ENCODE measurements around the gene TEX52.
A peak's percentile ranks its signal among the peaks of the same experiment; 100 is the strongest.
"Not testable (repeated sequence)": the region's sequence is repeated elsewhere in the genome, so short reads cannot be mapped to it uniquely, and the experiment has no call there.

The TEX52 gene

GRCh38 chr12:2857021-2857431 is at the start of gene TEX52:
TEX52 (minus strand) TSS chr12:2857039; CDS start chr12:2857026, 13 bp downstream.
- DNase-seq: no peak

DNA sequence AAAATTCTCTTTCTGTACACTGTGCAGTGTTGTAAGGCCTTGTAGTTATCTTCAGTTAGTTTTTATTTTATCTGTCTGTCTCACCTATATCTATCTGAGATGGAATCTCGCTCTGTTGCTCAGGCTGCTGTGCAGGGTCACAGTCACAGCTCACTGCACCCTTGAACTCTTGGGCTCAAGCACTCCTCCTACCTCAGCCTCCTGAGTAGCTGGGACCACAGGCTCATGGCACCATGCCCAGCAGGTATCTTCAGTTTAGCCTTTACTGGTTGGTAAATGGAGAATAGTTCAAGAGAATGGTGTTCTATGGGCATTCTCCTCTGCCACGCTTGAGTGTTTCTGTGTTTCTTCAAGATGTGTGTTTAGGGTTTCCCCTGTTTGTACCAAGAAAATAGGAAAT is 47.4 kb upstream of the TEX52 start:
- DNase-seq: no peak

DNA sequence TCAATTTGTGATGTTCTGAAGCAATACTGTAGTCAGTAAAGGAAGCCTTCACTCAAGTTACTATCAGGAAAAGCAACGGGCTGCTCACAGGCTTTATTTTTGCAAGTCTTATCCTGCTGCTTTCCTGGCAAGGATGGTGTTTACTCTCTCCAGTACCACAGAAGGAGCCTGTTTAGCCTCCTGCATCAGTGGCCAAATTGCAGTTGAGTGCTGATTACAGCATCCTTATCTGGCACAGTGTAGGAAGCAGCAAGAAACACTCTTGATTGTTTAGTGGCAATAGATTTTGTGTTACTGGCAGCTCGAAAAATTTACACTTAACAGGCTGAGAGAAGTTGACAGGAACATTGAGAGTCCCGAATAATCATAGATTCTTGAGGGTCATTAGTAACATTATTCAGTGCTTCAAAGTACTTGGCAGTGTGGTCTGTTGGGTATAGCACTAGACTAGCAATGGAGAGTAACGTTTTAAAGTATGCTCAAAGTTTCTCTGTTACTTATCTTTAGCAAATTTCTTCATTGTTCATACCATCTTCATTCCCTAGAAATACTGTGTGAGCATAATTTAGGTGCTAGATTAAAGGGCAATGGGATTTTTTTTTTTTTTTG is 45.5 kb upstream of the TEX52 start:
- no peak for DNase-seq

GRCh38 chr12:2900642-2901041 is 43.8 kb upstream of the TEX52 start:
- DNase-seq: no peak

DNA sequence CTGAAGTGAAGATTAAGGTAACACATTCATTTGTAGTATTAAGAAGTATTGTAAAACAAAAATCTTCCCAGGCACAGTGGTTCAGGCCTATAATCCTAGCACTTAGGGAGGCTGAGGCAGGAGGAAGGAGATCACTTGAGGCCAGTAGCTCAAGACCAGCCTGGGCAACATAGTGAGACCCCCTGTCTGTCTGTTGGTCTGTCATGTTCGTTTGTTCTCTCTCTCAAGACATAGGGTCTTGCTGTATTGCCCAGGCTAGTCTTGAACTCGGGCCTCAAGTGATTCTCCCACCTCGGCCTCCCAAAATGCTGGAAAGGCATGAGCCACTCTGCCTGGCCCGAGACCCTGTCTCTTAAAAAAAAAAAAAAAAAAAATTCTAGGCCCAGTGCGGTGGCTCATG is 40.6 kb upstream of the TEX52 start:
- DNase-seq: no peak

- no peak for DNase-seq
Observed at GRCh38 chr12:2895511-2895910, 38.7 kb upstream of the TEX52 start.

- DNase-seq: no peak
Observed at GRCh38 chr12:2895051-2895451, 38.2 kb upstream of the TEX52 start.

GRCh38 chr12:2893007-2893406 is 36.2 kb upstream of the TEX52 start:
- no peak for DNase-seq

- no peak for DNase-seq
Observed at GRCh38 chr12:2892246-2892645, 35.4 kb upstream of the TEX52 start.

DNA sequence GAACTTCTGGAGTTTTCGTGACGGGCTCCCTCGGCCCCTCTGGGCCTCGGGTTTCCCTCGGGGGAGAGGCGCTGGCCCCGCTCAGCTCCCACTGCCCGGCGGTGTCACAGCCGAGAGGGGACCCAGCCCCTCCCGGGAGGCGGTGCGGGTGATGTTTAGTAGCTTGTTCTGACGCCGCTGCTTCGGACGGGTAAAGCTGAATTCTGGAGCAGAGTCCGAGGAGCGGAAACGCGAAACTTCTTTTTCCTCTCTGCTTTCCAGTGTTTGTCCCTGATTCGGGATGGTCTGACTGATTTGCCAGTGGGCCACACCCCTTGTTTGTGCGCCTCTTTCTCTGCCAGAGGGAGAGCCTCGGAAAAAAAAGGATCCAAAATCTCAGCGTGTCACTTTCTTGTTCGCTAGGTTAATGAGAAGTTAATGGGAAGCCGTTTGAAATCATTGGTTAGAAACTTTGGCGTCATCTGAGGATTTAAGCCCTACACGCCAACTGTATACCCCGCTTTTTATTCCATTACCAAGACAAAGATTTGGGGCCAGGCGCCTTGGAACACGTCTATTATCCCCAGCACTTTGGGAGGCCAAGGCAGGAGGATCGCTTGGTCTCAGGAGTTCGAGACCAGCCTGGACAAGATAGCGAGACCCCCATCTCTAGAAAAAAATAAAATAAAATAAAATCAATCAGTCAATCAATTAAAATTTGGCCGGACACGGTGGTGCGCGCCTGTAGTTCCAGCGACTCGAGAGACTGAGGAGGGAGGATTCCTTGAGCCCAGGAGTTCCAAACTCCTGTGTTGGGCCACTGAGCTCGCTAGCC is 34.6 kb upstream of the TEX52 start:
- DNase-seq: no peak

GRCh38 chr12:2890388-2891239 is 33.8 kb upstream of the TEX52 start, which contains the start of gene TULP3:
TULP3 (plus strand) TSS chr12:2890891; CDS start chr12:2890948, 57 bp downstream.
- peak; percentile 98 for DNase-seq

- DNase-seq: no peak
Observed at GRCh38 chr12:2890001-2890387, 33.2 kb upstream of the TEX52 start.

GRCh38 chr12:2886768-2887450 is 30.1 kb upstream of the TEX52 start:
- DNase-seq: no peak

- DNase-seq: no peak
Observed at GRCh38 chr12:2884810-2885209, 28.0 kb upstream of the TEX52 start.

DNA sequence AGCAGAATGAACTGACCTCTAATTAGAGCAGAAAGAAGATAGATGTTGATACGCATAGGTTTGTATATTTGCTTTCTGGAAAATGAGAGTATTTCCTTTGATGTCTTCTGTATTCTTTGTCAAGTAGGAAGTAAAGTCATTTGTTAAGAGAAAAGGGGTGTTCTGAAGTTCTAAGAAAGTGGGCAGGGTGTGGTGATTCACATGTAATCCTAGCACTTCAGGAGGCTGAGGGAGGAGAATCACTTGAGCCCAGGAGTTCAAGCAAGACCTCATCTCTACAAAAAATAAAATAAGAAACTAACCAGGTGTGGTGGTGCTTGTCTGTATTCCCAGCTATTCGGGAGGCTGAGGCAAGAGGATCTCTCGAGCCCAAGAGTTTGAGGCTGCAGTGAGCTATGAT is 23.0 kb upstream of the TEX52 start:
- DNase-seq: no peak

DNA sequence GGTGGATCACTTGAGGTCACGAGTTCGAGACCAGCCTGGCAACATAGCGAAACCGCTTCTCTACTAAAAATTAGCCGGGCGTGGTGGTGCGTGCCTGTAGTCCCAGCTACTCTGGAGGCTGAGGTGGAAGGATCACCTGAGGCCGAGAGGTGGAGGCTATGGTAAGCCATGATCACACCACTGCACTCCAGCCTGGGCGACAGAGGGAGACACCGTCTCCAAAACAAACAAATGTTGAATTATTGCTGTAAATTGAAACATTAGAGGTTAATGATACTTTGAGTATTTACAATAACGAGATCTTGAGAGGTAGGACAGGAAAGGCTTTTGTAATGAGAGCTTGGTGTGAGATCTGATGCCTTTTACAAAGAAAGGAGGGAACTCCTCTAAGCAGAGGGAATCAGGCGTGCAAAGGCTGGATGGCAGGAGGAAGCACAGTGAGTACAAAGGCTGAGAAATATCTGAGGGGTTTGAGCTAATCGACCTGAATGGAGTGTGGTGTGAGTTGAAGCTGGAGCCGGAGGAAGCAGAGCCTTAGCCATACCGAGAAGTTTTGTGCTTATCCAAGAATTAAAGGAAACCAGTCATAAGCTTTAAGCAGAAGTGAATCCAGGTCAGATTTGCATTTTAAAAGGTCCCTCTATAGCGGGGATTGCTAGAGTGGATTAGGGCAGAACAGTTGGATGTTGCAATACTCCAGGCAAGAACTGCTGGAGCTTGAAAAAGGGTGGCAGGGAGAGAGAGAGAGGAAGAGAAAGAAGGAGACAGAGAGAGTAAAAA is 21.3 kb upstream of the TEX52 start:
- no peak for DNase-seq

- DNase-seq: peak; percentile 91
Observed at GRCh38 chr12:2877047-2877952, 20.5 kb upstream of the TEX52 start, which contains the start of the genes FOXM1 and RHNO1. FOXM1 (minus strand) TSS chr12:2877174; CDS start chr12:2874478, 2,696 bp downstream. RHNO1 (plus strand) TSS chr12:2877223; CDS start chr12:2885367, 8,144 bp downstream.

DNA sequence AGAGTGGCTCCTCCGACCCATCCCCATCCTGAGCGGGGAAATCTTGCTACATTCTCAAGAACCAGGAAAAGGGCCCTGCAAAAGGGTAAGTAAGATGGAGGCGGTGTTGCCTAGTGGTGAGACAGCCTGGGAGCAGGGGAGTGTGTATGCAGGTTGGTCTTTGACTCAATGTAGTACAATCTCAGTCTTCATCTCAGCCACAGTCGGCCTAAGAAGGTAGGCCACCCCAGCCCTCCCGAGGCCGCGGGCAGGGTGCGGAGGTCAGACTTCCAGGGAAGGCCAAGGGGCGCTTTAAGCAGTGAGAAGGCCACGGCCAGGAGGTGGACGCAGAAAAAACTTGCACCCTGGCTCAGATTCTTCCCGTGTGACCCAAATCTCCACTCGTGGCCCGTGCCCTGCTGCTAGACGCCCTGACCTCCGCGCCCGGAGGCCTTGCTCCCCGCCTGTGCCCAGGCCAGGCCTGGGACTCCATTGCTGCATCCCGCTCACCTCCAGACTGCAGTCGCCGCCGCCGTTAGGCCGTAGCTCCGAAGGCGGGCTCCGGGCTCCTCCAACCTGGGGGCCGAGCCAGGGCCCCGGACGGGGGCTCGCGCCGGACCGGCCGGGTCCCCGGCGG is 19.7 kb upstream of the TEX52 start:
- no peak for DNase-seq

- not testable (repeated sequence) for DNase-seq
Observed at GRCh38 chr12:2868986-2869632, 12.3 kb upstream of the TEX52 start.

DNA sequence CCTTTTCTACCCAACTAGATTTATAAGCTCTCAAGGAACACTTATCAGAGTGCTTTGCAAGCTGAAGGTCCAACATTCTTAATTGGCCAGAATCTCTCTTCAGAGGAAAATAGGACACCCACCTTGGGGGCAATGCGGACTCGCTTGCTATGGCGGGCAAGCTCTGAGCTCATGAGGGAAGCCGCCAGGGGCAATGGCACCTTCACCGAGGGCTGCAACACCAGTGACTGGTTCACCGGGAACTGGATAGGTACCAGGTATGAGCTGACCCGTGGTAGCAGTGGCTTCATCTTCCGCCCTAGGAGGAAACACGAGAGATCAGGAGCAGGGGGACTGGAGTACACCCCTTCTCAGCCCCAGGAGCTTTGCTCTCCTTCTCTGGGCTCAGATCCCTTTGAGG is 7.4 kb upstream of the TEX52 start:
- no peak for DNase-seq

Measured in activated CD4-positive, CD25-positive, alpha-beta regulatory T cell treated with anti-CD3 and anti-CD28 coated beads, Interleukin-2, amount 50 U/mL, for 72 hours (primary cell).